Measurements from ENCODE around the gene SHC2.
"Not testable (repeated sequence)": the region's sequence is repeated elsewhere in the genome, so short reads cannot be mapped to it uniquely, and the experiment has no call there.

SHC2 gene

DNA sequence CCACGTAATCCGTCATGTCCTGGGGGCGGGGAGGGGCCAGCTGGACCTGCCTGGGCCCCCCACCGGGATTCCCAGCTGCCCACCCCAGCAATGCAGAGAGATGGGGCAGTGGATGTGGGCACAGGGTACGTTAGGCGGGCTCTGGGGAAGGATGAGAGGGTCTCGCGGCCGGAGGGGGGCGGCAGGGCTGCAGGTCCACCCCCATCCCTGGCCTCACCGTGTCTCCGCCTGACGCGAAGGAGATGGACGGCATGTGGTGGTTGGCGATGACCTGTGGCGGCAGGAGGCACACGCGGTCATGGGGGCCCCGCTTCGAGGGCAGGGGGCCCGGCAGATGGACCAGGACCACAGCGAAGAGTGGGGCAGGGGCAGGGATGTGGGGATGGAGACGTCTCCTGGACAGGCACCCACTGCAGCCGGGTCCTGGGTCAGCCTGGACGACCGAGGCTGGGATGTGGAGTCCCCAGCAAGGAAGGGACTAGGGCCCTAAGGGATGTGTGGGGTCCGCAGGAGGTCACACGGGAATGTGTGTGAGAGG lies 24.4 kb downstream of the SHC2 start:
- POLR2A ChIA-PET = no interaction called here
- no peak overlapping the region for H3K4me3 ChIP-seq (ENCODE audit: low read depth, low read length)
- TF ChIP-seq, protein P1, sequence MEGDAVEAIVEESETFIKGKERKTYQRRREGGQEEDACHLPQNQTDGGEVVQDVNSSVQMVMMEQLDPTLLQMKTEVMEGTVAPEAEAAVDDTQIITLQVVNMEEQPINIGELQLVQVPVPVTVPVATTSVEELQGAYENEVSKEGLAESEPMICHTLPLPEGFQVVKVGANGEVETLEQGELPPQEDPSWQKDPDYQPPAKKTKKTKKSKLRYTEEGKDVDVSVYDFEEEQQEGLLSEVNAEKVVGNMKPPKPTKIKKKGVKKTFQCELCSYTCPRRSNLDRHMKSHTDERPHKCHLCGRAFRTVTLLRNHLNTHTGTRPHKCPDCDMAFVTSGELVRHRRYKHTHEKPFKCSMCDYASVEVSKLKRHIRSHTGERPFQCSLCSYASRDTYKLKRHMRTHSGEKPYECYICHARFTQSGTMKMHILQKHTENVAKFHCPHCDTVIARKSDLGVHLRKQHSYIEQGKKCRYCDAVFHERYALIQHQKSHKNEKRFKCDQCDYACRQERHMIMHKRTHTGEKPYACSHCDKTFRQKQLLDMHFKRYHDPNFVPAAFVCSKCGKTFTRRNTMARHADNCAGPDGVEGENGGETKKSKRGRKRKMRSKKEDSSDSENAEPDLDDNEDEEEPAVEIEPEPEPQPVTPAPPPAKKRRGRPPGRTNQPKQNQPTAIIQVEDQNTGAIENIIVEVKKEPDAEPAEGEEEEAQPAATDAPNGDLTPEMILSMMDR (IDR thresholded peaks at IDR 0.05; ENCODE audit: insufficient read depth, low read length, missing control alignments) = no peak
- no peak for DNase-seq (ENCODE audit: low read depth, low spot score)
- CTCF ChIA-PET = no interaction called here

DNA sequence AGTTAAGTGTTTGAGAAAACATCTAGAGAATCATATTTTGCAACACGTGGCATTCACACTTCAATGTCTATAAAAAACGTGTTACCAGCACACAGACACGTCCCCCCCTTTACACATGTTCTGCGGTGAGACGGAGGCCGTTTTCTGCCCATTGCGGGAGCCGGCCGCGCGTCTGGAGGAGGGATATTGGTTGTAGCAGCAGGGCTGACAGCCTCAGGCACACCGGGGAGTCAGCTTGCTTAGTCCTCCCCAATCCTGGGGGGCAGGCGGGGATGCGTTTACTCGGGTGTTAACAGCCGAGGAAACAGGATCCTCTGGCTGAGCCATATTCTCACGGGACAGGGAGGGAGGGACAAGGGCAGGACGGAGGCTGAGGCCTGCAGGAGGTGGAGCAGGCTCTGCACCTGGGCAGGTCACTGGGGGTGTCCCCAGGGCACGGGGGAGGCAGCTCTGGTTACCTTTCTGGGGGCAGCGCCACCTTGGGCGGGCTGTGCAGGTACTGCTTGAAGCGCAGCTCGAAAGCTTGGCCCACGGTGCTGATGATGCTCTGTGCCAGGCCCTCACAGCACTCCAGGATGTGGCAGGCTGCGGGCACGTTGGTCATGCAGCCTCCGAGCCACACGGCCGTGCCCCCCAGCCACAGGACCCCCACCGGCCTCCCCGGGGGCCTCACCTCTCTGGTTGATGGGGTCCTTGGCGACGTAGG lies 25.0 kb downstream of the SHC2 start:
- CTCF ChIA-PET = interaction anchor here (1.0 kb wide), 1 partner anchor 9 kb away, joined by 3 read pairs; no protein-coding TSS in a partner anchor
- POLR2A ChIA-PET = no interaction called here
- TF ChIP-seq, protein P1 (IDR thresholded peaks at IDR 0.05; ENCODE audit: insufficient read depth, low read length, missing control alignments) = no peak
- no peak overlapping the region for H3K4me3 ChIP-seq (ENCODE audit: low read depth, low read length)
- DNase-seq (ENCODE audit: low read depth, low spot score) = no peak

DNA sequence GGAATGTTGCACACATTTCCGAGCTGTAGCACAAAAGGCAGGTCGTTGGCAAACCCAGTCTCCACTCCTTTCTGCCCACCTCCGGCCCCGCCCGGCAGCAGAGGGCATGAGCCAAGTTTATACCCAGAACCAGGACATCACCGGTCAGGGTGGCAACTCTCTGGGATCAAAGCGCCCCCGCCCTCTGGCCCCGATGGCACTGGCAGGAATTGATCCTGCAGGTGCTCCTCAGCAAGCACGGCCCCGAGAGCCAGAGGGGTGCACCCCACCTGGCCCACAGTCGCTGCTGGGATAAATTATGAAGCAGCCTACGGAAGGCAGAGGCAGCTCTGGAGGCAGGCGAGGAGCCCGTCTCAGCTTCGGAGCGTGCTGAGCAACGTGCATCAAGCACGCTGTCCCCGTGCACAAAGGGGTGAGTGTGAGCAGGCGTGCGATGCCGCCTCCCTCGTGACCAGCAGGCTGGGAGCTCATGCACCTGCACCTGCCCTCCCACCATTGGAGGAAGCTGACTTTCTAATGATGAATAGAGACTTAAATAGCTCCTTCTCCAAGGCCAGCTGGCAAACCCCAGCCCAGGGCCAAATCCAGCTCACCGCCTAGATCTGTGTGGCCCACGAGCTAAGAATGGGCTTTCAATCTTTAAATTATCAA lies 25.7 kb downstream of the SHC2 start:
- TF ChIP-seq, protein P1 (IDR thresholded peaks at IDR 0.05; ENCODE audit: insufficient read depth, low read length, missing control alignments) = no peak
- H3K4me3 ChIP-seq (ENCODE audit: low read depth, low read length) = no peak overlapping the region
- DNase-seq (ENCODE audit: low read depth, low spot score) = no peak
- CTCF ChIA-PET = interaction anchor here (1.0 kb wide), 1 partner anchor 8 kb away, joined by 3 read pairs; no protein-coding TSS in a partner anchor
- POLR2A ChIA-PET = no interaction called here

DNA sequence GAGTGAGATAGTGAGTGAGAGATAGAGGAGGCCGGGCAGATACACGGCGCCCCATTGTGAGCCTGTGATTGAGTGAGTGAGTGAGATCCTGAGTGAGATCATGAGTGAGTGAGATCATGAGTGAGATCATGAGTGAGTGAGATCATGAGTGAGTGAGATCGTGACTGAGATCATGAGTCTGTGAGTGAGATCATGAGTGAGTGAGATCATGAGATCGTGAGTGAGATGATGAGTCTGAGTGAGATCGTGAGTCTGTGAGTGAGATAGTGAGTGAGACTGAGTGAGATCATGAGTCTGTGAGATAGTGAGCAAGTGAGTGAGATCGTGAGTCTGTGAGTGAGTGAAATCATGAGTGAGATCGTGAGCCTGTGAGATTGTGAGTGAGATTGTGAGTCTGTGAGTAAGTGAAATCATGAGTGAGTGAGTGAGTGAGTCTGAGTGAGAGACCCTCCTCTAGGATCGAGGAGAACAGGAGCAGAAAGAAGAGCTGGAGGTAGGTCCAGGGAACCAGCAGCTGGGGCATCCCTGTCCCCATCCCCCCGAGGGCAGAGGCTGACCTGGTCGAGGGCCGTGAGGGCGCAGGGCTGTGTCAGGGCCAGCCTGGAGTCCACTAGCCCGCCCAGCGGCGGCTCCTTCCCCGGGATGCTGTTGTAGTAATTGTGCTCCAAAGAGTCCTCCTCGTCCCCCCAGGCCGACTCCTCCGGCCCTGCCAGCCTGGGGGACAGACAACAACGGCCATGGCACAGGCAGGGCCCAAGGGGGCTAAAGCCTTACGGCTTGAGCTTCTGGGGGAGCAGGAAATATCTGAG lies 26.5 kb downstream of the SHC2 start:
- ChIA-PET CTCF (no interaction called here), POLR2A (no interaction called here)
- no peak for DNase-seq (ENCODE audit: low read depth, low spot score)
- no peak overlapping the region for H3K4me3 ChIP-seq (ENCODE audit: low read depth, low read length)
- TF ChIP-seq, protein P1 (IDR thresholded peaks at IDR 0.05; ENCODE audit: insufficient read depth, low read length, missing control alignments) = no peak

DNA sequence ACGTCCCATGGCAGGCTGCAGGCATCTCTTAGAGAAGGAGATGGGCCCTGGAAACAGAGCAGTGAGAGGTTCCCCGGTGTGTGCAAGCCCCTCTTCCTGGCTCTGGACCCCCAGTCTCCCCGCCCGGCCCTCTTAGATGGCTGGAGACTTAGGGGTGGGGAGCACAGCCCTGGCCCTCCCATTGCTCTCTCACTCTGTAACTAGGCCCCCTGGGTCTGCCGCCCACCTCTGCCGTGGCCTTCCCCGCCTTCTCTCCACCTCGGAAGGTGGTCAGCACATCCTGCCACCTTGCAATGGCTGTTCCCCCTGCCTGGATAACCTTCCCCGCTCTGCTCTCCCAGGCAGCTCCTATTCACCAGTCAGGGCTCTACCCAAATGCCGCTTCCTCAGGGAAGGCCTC lies 30.1 kb downstream of the SHC2 start:
- TF ChIP-seq, protein P1 (IDR thresholded peaks at IDR 0.05; ENCODE audit: insufficient read depth, low read length, missing control alignments) = no peak
- ChIA-PET POLR2A (no interaction called here), CTCF (no interaction called here)
- H3K4me3 ChIP-seq (ENCODE audit: low read depth, low read length) = no peak overlapping the region
- no peak for DNase-seq (ENCODE audit: low read depth, low spot score)

DNA sequence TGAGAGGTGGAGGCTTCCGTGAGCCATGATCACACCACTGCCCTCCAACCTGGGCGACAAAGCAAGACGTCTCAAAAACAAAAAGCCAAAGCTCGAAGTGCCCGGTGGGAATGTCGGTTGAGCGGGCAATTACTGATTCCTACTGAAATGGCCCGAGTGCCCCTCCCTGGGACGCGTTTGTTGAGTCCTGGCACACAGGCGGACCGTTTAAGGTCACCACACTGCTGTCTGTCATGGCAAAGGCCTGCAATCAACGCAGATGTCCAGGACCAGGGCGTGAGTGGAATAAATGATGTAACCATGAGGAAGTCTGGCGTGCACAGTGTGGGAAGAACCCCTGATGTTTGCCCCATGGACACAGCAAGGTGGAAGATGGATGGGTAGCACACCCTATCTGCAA lies 32.7 kb downstream of the SHC2 start:
- POLR2A ChIA-PET = no interaction called here
- no peak overlapping the region for H3K4me3 ChIP-seq (ENCODE audit: low read depth, low read length)
- TF ChIP-seq, protein P1 (IDR thresholded peaks at IDR 0.05; ENCODE audit: insufficient read depth, low read length, missing control alignments) = no peak
- DNase-seq (ENCODE audit: low read depth, low spot score) = no peak
- CTCF ChIA-PET = no interaction called here

DNA sequence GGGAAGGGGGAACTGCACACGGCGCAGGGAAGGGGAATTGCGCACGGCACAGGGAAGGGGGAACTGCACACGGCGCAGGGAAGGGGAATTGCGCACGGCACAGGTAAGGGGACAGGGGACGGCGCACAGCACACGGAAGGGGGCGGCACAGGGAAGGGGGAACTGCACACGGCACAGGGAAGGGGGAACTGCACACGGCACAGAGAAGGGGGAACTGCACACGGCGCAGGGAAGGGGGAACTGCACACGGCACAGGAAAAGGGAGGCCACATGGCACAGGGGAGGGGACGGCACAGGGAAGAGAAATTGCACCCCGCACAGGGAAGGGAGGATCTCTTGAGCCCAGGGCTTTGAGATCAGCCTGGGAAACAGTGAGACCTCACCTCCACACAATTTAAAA lies 33.2 kb downstream of the SHC2 start:
- H3K4me3 ChIP-seq (ENCODE audit: low read depth, low read length); DNase-seq (ENCODE audit: low read depth, low spot score); POLR2A ChIA-PET: not testable (repeated sequence)
- CTCF ChIA-PET = interaction anchor here (0.7 kb wide), 1 partner anchor 8 kb away, joined by 3 read pairs; no protein-coding TSS in a partner anchor
